ENCODE results near the gene TNFSF8. TPM values are rescaled to one million over a fixed set of nuclear protein-coding genes. Genes with fewer than 3 reads are reported as not detected.

Gene TNFSF8
- total and polyA plus RNA-seq, 2 of the 4 experiments (the other 2 are of a cell fraction) = not detected

DNA sequence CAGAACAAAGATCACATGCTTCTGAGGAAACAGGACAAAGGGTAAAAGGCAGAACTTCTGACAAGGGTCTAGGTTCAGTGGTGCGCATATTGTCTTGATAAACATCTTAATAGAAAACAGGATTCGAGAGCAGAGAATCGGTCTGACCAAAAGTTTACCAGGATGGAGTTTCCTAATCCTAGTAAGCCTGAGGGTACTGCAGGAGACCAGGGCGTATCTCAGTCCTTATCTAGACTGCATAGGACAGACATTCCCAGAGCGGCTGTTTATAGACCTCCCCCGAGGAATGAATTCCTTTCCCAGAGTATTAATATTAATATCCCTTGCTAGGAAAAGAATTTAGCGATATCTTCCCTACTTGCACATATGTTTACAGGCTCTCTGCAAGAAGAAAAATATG is 32.4 kb upstream of the TNFSF8 start:
- Histone ChIP-seq H3K4me1 (ENCODE audit: control insufficient read depth, insufficient read depth, low read length) (no peaks in the 10 kb centered on the region), H3K14ac (replicated peaks; ENCODE audit: low read depth, low read length) (no peak overlapping the region), H4K20me1 (ENCODE audit: insufficient read depth, low read length) (no peaks in the 10 kb centered on the region), H4K8ac (ENCODE audit: low read depth in 2 of 2, low read length in 2 of 2) (no peak overlapping the region), H2AK9ac (replicated peaks; ENCODE audit: low read depth, low read length, poor library complexity) (no peak overlapping the region), H3K18ac (ENCODE audit: low read depth, low read length) (no peak overlapping the region), H2BK120ac (ENCODE audit: low read depth, low read length) (no peak overlapping the region), H3K9ac (ENCODE audit: low read depth, low read length) (no peak overlapping the region), H3K36me3 (ENCODE audit: control insufficient read depth, insufficient read depth, low read length) (no peaks in the 10 kb centered on the region), H2BK20ac (ENCODE audit: low read depth, low read length) (no peak overlapping the region), H3K4me2 (ENCODE audit: low read depth, low read length) (no peak overlapping the region), H2BK5ac (ENCODE audit: low read depth, low read length, poor library complexity, severe bottlenecking) (no peak overlapping the region), H3K4me3 (ENCODE audit: insufficient read depth, low read depth, low read length) (no peak overlapping the region), H3K27ac (ENCODE audit: insufficient read depth, low read length) (no peak overlapping the region), H2AFZ (replicated peaks; ENCODE audit: low read length, poor library complexity) (no peak overlapping the region), H2BK15ac (ENCODE audit: low read depth, low read length) (no peak overlapping the region), H3K9me1 (ENCODE audit: insufficient read depth, low read length) (no peaks in the 10 kb centered on the region), H3K23ac (ENCODE audit: low read depth, low read length) (no peak overlapping the region), H3K4ac (ENCODE audit: low read depth, low read length) (no peak overlapping the region), H3K27me3 (ENCODE audit: control insufficient read depth, insufficient read depth, low read length) (peaks cover 9% of the 10 kb centered on the region), H3K9me3 (ENCODE audit: control insufficient read depth, insufficient read depth, low read length) (peaks cover 14% of the 10 kb centered on the region), H4K91ac (ENCODE audit: insufficient read depth, low read depth, low read length) (no peak overlapping the region), H3K56ac (ENCODE audit: extremely low read depth, insufficient read depth, low read length) (no peak overlapping the region), H4K5ac (ENCODE audit: low read depth, low read length) (no peak overlapping the region), H3K79me1 (ENCODE audit: low read depth in 1 of 2, low read length in 2 of 2) (no peaks in the 10 kb centered on the region), H2AK5ac (ENCODE audit: low read depth, low read length) (no peak overlapping the region)
- ATAC-seq (ENCODE audit: low read depth) = no peak
- dilution Hi-C loops (cut with HindIII; ENCODE audit: low sequenced_read_pairs, unreplicated experiment) = no loop called here
- intact Hi-C loops (cut with micrococcal nuclease) = no loop called here
- BruUV-seq (replicated peaks) = no TSS peak
- WGBS, 2 experiments (ENCODE audit: extremely low coverage in 2 of 2, insufficient read length in 1 of 2) = no CpG with 5 or more reads among the region's 7 CpGs
- in situ Hi-C loops (cut with MboI; ENCODE audit: low sequenced_read_pairs) = no loop called here
- TF ChIP-seq BHLHE40 (IDR thresholded peaks at IDR 0.05; ENCODE audit: low read depth, low read length) (no peak), NFE2L2 (IDR thresholded peaks at IDR 0.05; ENCODE audit: low read depth, low read length) (no peak), MAZ (IDR thresholded peaks at IDR 0.05; ENCODE audit: borderline replicate concordance, low read depth, low read length) (no peak), RCOR1 (IDR thresholded peaks at IDR 0.05; ENCODE audit: insufficient replicate concordance, low read length) (no peak), CTCF (conservative IDR thresholded peaks at IDR 0.05; ENCODE audit: low read depth, low read length) (no peak), RAD21 (IDR thresholded peaks at IDR 0.05; ENCODE audit: low read length) (no peak), CEBPB (IDR thresholded peaks at IDR 0.05; ENCODE audit: low read depth, low read length) (no peak), FOS (IDR thresholded peaks at IDR 0.05; ENCODE audit: low read depth, low read length) (no peak), RFX5 (IDR thresholded peaks at IDR 0.05; ENCODE audit: low read depth, low read length) (no peak)
- TF ChIP-seq, protein P1, sequence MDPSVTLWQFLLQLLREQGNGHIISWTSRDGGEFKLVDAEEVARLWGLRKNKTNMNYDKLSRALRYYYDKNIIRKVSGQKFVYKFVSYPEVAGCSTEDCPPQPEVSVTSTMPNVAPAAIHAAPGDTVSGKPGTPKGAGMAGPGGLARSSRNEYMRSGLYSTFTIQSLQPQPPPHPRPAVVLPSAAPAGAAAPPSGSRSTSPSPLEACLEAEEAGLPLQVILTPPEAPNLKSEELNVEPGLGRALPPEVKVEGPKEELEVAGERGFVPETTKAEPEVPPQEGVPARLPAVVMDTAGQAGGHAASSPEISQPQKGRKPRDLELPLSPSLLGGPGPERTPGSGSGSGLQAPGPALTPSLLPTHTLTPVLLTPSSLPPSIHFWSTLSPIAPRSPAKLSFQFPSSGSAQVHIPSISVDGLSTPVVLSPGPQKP (IDR thresholded peaks at IDR 0.05; ENCODE audit: borderline replicate concordance, low read depth, low read length) = no peak
- TF ChIP-seq, protein P2, sequence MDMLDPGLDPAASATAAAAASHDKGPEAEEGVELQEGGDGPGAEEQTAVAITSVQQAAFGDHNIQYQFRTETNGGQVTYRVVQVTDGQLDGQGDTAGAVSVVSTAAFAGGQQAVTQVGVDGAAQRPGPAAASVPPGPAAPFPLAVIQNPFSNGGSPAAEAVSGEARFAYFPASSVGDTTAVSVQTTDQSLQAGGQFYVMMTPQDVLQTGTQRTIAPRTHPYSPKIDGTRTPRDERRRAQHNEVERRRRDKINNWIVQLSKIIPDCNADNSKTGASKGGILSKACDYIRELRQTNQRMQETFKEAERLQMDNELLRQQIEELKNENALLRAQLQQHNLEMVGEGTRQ (IDR thresholded peaks at IDR 0.05; ENCODE audit: low read depth, low read length) = no peak
- CTCF ChIA-PET = no interaction called here
- POLR2A ChIA-PET (ENCODE audit: unreplicated experiment) = no interaction called here
- DNase-seq = no peak

All from IMR-90 (cell line).